Right kidney (tissue), 9 donors: ENCODE data around the gene CLN3.
A peak's percentile ranks its signal among the peaks of the same experiment; 100 is the strongest.
"Not testable (repeated sequence)": the region's sequence is repeated elsewhere in the genome, so short reads cannot be mapped to it uniquely, and the experiment has no call there.

Source experiments
- DNase-seq: peaks from one replicate; pipeline ENCODE4 v3.0.0-alpha.2; 2016
- long read RNA-seq, 8 donors: transcript quantifications; one replicate each; lab custom pipeline, GENCODE V29; 2026

CLN3 gene
- long read RNA-seq, donor 1, partial matches to known transcripts: 0 of 6 reads
- long read RNA-seq, donor 1, other reads (novel, unspliced or antisense): 0 of 6 reads
- long read RNA-seq, donor 2, partial matches to known transcripts: 0 of 3 reads
- long read RNA-seq, donor 2, other reads (novel, unspliced or antisense): 0 of 3 reads
- long read RNA-seq, donor 3, partial matches to known transcripts: 0 of 3 reads
- long read RNA-seq, donor 3, other reads (novel, unspliced or antisense): 0 of 3 reads
- long read RNA-seq, donor 4, partial matches to known transcripts: 0 of 3 reads
- long read RNA-seq, donor 4, other reads (novel, unspliced or antisense): 0 of 3 reads
- long read RNA-seq, donor 5, transcript CLN3-244 (16 exons, 3,832 nt): major isoform, 5 of 7 reads
- long read RNA-seq, donor 5, partial matches to known transcripts: 0 of 7 reads
- long read RNA-seq, donor 5, other reads (novel, unspliced or antisense): 0 of 7 reads
- long read RNA-seq, donor 6, partial matches to known transcripts: 0 of 7 reads
- long read RNA-seq, donor 6, other reads (novel, unspliced or antisense): 0 of 7 reads
- long read RNA-seq, donor 7: 0 reads
- long read RNA-seq, donor 8, partial matches to known transcripts: 0 of 6 reads
- long read RNA-seq, donor 8, other reads (novel, unspliced or antisense): 0 of 6 reads

DNA sequence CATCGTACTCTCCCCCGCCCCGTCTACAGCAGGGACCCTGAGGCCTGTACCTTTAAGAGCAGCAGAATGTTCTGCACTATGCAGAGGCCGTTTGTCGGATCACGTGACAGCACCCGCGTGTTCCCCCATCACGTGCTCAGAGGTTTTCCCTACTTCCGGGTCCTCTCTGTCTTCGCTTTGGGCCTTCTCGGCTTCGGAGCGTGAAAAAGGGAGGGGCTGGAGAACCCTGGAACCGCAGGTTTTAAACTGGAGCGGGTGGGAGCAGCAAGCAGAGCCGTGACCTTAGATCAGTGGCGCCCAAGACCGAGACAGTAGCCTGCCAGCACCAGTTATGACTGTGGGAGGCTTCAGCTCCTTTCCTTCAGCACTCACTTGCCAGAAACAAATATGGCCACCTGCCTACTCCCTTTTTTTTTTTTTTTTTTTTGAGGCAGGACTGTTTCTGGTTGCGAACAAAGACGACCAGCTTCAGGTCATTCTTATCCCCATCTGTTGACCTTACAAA, at the start of gene CLN3:
Gene CLN3, minus strand, starts transcription at position 105 of the 505 bp plus-strand sequence. CDS start 315 bp downstream, outside the sequence.
- peak; percentile 96 for DNase-seq

DNA sequence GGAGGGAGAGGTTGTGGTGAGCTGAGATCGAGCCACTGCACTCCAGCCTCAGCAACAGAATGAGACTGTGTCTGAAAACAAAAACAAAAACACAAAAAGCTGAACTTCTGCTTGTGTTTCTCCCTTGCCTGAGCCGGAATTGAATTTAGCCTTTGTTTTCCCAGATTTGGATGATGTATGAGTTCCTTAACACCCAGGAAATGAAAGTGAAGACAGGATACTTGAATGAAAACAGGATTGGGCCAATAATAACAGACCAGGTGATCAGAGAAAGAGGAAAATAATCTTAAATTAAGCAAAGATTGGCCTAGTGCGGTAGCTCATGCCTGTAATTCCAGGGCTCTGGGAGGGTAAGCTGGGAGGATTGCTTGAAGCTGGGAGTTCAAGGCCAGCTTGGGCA, 48.5 kb upstream of the CLN3 start:
- DNase-seq: no peak

DNA sequence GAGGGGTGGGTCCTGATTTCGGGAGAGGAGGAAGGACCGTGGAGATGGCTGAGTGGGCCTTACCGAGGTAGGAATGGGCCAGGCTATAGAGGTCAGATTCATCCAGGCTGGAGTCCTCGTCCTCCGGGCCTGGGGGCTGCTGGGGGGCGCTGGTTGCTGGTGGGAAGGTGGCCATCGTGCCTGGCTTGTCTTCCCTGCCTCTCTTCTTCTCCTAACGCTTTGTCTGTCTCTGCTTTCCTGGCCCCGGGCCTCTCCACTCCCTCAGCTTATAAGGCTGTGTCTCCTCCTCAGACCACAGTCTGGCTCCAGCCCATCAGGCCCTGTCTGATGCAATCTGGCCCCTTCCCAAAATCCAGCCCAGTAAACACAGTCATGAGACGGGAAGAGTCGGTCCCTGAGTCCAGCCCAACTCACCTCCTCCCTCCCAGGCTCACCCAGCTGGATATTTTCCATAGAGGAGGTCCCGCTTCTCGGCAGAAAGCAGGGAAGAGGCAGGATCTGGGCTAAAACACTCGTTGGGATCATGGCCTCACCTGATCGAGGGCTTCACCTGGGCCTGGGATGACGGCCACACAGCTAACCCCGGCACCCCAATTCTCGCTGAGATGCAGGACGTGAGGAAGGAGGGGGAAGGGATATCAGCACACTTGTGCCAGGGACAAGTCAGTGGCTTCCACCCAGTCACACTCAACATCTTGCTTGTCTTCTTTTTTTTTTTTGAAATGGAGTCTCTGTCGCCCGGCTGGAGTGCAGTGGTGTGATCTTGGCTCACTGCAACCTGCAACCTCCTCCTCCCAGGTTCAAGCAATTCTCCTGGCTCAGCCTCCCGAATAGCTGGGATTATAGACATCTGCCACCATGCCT, 47.1 kb upstream of the CLN3 start, which contains the start of gene NUPR1:
Gene NUPR1, minus strand, starts transcription at position 242 of the 864 bp plus-strand sequence. Its CDS starts 67 bp downstream, at position 175.
- DNase-seq: peak; percentile 41

DNA sequence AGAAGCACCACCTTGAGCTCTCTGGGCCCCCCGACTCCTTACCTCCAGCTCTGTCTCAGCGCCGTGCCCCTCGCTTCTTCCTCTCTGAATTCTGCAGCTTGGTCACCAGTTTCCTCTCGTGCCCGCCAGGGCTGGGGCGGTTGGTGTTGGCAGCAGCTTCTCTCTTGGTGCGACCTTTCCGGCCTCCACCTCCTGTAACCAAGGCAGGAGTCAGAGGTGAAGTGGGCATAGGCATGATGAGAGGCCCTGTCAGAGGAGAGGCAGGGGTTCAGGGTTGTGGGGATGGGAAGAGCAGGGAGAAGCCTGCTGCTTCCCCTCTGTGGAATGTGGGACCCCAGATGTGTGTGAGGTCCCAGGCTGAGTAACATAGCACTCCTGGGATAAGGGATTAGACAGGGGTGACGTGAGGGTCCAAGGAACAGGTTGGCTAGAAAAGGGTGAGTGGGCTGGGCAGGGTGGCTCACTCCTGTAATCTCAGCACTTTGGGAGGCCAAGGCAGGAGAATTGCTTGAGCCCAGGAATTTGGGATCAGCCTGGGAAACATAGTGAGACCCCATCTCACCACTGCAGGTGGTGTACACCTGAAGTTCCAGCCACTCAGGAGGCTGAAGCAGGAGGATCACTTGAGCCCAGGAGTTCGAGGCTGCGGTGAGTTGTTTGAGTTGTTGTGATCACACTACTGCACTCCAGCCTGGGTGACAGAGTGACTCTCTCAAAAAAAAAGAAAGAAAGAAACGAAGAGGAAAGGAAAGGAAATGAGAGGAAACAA, 46.3 kb upstream of the CLN3 start:
- DNase-seq: no peak

DNA sequence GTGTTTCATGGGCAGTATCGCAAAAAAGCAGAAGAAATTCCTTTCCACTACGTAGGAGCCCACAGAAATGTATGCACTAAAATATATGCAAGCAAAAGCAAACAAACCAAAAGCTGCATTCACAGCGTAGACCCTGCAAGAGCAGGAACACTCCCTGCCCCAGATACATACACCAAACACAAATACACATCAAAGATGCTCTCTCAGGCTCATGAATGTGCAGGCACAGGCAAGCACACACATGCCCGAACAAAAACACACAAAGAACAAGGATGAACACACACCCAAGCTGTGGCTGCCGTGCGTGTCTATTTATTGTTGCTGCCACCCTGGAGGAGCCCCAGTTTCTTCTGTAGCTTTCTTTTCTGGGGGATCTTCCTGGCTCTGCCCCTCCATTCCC, 45.2 kb upstream of the CLN3 start:
- DNase-seq: no peak

DNA sequence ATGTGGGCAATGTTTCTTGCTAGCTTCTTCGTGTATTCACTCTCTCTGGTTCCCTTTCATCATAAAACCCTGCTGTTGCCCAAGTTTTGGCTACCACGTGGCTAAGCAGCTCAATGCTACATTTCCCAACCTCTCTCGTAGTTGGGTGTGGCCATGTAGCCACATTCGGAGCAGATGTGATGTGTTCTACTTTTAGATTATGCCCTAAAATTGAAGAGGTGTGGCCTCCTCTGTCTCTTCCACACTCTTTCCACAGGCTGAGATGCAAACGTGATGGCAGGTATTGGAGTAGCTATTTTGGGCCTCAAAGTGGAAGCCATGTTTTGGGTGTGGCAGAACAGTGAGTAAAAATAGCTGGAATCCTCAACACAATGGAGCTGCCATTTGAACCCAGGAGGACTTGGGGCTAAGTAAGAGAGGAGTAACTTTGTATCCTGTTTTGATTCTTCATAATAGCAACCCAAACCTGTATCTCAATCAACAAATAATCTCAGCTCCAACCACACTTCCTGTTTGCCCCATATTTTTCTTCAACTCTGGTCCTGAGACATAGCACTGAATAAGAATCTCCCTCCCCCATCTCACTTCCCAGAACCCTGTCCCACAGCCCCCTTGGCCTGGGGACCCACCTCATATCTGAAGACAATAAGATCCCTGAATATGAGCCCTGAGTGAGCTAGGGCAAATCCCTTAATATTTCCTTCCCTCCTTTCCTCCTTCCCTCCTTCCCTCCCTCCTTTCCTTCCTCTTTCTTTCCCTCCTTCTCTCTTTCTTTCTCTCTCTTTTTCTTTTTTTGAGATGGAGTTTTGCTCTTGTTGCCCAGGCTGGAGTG, 42.9 kb upstream of the CLN3 start:
- no peak for DNase-seq

DNA sequence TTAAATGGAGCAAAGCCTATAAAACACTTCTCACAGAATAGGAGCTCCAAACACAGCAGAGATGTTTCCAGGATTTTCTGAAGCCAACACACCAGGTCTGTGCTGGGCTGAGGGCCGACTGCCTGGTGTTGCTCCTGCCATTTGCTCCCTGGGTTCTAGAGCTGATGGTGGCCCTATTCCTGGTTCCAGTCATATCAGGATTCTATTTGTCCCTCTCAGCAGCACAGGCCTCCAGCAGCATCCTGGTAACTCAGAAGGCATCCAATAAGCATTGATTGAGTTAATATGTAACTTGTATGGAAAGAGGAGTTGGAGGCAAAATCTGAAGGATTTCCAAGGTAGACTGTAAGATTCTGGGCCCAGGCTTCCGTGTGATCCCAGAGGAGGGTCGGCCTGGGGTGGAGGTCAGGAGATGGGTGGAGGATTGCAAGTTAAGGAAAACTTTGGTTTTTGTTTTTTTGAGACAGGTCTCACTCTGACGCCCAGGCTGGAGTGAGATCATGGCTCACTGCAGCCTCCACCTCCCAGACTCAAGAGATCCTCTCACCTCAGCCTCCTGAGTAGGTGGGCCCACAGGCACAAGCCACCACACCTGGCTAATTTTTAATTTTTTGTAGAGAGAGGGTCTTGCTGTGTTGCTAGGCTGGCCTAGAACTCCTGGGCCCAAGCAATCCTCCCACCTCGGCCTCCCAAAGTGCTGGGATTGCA, 41.2 kb upstream of the CLN3 start:
- DNase-seq: no peak

DNA sequence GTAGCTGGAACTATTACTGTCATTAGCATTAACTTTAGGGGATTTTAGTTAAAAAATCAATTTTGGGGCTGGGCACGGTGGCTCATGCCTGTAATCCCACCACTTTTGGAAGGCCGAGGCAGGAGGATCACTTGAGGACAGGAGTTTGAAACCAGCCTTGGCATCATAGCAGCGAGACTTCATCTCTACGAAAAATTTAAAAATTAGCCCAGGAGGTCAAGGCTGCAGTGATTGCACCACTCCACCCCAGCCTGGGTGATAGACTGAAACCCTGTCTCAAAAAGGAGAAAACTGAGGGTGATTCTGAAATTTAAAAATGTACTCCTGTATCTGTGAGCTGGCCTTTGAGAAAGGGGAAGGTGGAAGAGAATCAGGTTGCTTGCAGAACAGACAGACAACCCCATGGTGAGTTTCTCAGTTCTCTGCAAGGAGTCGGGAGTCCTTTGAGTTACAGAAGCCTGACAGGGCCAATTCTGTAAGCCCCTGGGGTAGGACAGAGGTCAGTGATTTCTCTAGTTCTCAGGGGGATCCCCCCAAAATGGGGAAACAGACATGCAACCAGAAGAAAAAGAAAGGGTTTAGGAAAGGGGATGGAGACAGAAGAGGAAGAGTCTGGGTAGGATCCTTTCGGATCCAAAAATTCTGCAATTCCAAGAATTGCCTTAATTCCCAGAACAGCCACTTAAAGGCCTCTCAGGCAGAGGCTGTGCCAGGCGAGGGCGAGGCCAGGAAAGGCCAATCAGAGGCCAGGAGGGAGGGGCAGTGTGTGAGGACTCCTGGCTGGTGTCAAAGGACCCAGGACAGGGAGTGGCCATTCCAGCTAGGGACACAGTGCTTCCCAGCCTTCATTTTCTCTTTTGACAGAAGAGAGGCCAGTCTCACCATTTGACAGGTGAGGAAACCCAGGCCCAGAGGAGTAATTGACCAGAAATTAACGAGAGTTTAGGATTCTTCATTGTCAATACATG, 40.2 kb upstream of the CLN3 start:
- no peak for DNase-seq

DNA sequence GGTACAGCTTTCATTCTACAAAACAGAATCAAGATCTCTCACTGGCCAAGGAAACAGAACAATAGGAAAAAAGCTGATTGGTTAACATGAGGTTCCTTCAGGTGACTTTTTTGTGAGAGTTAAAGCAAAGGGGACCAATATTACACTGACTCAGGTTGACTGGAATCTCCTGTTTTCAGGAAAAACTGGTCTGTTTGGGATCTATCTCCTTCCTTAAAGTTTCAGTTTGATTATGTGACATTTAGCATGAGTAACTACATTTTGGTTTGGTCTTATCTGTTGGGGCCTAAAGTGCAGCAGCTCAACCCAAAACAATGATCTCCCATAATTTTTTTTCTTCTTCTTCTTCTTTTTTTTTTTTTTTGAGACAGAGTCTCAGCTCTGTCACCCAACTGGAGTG, 37.2 kb upstream of the CLN3 start:
- DNase-seq: no peak

DNA sequence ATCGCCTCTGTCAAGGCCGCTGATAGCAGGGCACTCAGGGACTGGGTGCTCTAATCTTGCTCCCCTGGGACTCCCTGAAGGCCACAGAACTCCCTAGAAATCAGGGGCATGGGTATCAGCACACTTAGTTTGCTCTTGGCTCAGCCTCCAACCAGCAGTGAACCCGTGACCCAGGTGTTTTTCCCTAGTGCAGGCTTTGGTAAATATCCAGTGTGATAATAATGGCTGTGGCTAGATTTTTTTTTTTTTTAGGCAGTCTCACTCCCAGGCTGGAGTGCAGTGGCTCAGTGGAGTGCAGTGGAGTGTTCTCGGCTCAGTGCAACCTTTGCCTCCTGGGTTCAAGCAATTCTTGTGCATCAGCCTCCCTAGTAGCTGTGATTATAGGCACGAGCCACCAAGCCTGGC, 36.6 kb upstream of the CLN3 start:
- DNase-seq: no peak

DNA sequence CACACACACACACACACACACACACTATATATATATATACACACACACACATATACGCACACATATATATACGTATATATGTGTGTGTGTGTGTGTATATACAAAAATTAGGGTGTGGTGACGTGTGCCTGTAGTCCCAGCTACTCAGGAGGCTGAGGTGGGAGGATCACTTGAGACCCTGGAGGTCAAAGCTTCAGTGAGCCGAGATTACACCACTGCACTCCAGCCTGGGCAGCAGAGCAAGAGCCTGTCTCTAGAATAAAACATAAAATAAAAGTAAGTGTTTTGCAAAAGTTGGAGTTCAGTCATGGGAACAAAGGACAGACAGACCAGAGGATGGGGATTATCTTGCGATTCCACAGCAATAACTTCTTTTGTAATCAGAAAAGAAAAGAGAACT, 36.1 kb upstream of the CLN3 start:
- DNase-seq: no peak

DNA sequence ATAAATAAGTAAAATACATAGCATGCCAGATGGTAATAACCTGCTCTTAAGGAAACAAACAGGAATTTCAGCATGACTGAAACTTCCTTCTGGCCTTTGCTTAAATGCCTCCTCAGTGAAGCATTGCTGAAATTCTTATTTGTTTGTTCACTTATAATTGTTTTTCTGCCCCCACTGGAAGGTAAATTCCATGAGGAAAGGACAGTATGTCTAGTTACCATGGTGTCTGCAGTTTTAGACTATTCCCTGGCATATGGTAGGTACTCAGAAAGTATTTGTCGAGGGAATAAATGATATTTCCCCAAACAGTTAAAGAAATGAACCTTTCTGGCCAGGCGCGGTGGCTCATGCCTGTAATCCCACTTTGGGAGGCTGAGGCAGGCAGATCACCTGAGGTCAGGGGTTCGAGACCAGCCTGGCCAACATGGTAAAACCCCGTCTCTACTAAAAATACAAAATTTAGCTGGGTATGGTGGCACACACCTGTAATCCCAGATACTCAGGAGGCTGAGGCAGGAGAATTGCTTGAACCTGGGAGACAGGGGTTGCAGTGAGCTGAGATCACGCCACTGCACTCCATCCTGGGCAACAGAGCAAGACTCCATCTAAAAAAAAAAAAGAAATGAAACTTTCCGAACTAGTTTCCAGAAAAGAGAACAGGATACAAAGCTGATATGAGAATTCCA, 35.4 kb upstream of the CLN3 start:
- not testable (repeated sequence) for DNase-seq

DNA sequence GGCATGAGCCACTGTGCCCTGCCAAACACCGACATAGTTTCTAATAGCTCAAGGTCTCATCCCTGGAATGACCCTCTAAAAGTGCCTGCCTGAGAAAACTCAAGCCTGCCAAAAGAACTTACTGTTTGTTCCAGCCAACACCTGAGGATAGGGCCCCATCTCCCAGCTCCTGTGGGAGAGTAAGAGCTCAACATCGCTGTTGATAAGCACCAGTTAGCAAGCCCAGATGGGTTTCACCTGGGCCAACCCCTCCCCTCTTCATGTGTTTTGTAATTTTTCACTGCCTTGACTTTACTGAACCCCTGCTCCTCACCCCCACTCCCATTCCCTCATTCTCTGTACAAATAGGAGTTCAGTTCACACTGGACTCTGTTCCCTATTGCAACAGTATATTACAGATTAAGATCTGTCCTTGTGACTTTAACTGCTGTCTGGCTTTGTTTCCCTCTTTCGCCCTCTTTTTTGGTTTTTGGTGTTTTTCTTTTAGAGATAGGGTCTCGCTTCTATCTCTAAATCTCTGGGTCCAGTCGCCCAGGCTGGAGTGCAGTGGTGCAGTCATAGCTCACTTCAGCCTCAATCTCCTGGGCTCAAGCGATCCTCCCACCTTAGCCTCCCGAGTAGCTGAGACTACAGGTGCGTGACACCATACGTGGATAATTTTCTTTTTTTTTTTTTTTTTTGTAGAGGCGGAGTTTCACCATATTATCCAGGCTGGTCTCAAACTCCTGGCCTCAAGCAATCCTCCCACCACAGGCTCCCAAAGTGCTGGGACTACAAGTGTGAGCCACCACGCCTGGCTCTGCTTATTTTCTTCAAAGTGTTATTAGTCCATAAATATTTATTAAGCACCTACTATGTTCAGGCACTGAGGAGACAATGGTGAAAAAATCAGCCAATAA, 34.6 kb upstream of the CLN3 start:
- DNase-seq: no peak

DNA sequence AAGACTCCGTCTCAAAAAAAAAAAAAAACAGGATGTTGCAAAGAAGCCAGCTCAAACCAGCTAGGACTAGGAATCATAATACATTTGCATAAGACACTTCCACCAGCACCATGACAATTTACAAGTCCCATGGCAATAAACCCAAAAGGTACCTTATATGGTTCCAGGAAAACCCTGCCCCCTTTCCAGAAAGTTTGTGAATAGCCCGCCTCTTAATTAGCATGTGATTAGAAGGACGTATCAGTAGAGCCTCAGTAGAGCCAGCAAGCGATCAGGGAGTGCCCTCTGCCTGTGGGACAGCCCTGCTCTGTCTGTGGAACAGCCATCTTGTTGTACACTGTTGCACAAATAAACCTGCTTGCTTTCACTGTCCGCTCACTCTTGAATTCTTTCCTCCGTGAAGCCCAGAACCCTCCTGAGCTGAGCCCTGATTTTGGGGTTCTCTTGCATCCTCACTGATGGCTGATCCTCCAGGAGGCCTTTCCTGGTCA, 32.9 kb upstream of the CLN3 start:
- DNase-seq: no peak

DNA sequence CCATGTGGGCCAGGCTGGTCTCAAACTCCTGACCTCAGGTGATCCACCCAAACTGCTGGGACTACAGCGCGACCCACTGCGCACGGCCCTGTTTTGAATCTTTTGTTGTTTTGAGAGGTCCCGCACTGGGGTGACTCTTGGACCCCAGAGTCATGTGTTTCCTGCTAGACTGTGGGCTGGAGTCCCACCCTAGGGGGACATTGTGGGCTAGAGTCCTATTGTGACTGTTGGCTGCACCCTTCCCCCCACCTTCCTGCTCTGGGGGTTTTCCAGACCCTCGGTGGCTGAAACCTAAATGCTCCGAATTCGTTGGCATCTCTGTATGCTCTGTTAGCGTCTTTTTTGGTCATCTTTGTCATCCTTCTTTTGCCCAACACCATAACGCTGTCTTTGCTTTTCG, 30.9 kb upstream of the CLN3 start:
- DNase-seq: no peak

DNA sequence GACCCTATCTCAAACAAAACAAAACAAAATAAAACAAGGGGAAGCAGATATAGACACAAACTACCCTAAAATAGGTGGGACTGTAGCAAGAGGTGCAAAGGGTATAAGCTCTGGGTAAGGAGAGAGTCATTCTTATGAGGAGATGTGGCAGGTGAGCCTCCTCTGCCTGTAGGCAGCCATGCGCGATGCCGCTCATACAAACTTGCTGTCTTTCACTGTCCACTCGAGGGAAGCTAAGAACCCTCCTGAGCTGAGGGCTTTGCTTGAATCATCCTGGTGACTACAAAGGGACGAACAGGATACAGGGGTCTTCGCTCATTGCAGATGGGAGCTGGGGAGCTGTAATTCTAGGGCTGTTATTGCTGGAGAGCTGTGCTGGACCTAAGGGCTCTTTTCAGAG, 29.6 kb upstream of the CLN3 start:
- no peak for DNase-seq

DNA sequence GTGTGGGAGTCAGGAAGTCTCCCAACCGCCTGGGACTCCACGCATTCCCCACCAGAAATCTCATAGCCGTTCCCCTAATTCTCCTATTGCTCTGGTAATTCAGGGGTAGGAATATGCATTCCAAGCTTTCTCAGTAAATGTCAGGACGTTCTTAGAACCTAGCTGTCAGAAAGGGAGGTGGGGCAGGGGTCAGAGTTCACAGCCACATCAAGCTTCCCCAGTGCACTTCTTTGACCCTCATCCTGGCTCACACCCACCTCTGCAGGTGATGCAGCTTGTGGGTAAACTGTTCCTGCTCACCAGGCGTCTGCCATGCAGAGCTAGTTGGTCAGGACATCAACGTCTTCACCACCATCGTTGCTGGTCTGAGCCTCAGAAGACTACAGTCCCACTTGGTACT, 28.8 kb upstream of the CLN3 start:
- DNase-seq: no peak
